Measurements from ENCODE around the gene ZMYND19.
"Not testable (repeated sequence)": the region's sequence is repeated elsewhere in the genome, so short reads cannot be mapped to it uniquely, and the experiment has no call there.

ZMYND19 gene

GRCh38 chr9:137590469-137591383 lies at the start of gene ZMYND19:
TSS of gene ZMYND19 (minus strand) at chr9:137590512. CDS start at chr9:137590263, 249 bp downstream.
- peak; percentile 90 for DNase-seq (ENCODE audit: low spot score)

GRCh38 chr9:137639303-137640051 lies 49.2 kb upstream of the ZMYND19 start:
- no peak for DNase-seq (ENCODE audit: low spot score)

GRCh38 chr9:137638680-137639079 lies 48.4 kb upstream of the ZMYND19 start:
- no peak for DNase-seq (ENCODE audit: low spot score)

GRCh38 chr9:137634016-137634415 lies 43.7 kb upstream of the ZMYND19 start:
- no peak for DNase-seq (ENCODE audit: low spot score)

GRCh38 chr9:137632230-137633161 lies 42.2 kb upstream of the ZMYND19 start:
- DNase-seq (ENCODE audit: low spot score): no peak

- DNase-seq (ENCODE audit: low spot score): no peak
These were observed 41.3 kb upstream of the ZMYND19 start for GRCh38 chr9:137631345-137632229.

- no peak for DNase-seq (ENCODE audit: low spot score)
These were observed 40.4 kb upstream of the ZMYND19 start for GRCh38 chr9:137630679-137631078.

- DNase-seq (ENCODE audit: low spot score): no peak
These were observed 39.8 kb upstream of the ZMYND19 start for GRCh38 chr9:137630126-137630525.

- not testable (repeated sequence) for DNase-seq (ENCODE audit: low spot score)
These were observed 37.1 kb upstream of the ZMYND19 start for GRCh38 chr9:137627406-137627805.

- no peak for DNase-seq (ENCODE audit: low spot score)
These were observed 36.2 kb upstream of the ZMYND19 start for GRCh38 chr9:137626464-137626863.

- not testable (repeated sequence) for DNase-seq (ENCODE audit: low spot score)
These were observed 31.9 kb upstream of the ZMYND19 start for GRCh38 chr9:137622211-137622610.

GRCh38 chr9:137621131-137621757 lies 30.9 kb upstream of the ZMYND19 start:
- no peak for DNase-seq (ENCODE audit: low spot score)

GRCh38 chr9:137620581-137620980 lies 30.3 kb upstream of the ZMYND19 start:
- no peak for DNase-seq (ENCODE audit: low spot score)

GRCh38 chr9:137620048-137620405 lies 29.7 kb upstream of the ZMYND19 start:
- DNase-seq (ENCODE audit: low spot score): no peak

GRCh38 chr9:137619240-137620047 lies 29.1 kb upstream of the ZMYND19 start:
- no peak for DNase-seq (ENCODE audit: low spot score)

GRCh38 chr9:137618105-137619067 lies 28.1 kb upstream of the ZMYND19 start, which contains the start of gene EHMT1:
TSS of gene EHMT1 (plus strand) at chr9:137619005. CDS start at chr9:137619029, 24 bp downstream.
- DNase-seq (ENCODE audit: low spot score): peak; percentile 84

GRCh38 chr9:137615387-137615871 lies 25.1 kb upstream of the ZMYND19 start:
- DNase-seq (ENCODE audit: low spot score): no peak

Data from CD4-positive, alpha-beta T cell treated with Interleukin-6 at 100 ng/mL for 8 hours (primary cell).